Measurements from ENCODE around the gene ATCAY.

The ATCAY gene

DNA sequence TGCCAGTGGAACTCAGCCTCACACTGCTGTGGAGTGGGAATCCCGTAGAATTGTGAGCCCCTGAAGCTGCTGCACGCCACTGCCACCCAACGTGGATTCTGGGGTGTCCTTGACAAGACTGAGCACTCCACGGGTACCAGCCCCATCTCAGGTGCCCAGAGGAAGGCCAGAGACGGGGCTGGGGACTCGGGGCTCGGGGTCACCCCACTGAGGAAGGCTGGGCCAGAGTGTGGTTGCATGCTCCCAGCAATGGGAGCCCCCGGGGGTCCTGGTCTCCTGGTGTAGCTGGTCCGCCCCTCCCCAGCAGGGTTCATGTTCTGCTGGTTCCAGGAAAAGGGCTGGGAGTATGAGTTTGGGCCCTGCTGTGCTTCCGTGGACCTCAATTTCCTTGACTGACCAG is 75.2 kb downstream of the ATCAY start:
- H3K4me2 ChIP-seq (ENCODE audit: low read length), result no peak overlapping the region
- no peak overlapping the region for H2AFZ ChIP-seq
- H3K9ac ChIP-seq, result no peak overlapping the region
- no peaks in the 10 kb centered on the region for H3K27me3 ChIP-seq (ENCODE audit: control insufficient read depth, insufficient read depth, low read length)
- H3K36me3 ChIP-seq (ENCODE audit: control insufficient read depth, insufficient read depth, low read length), result no peaks in the 10 kb centered on the region
- H3K4me3 ChIP-seq (ENCODE audit: low read depth, low read length), result no peak overlapping the region
- H3K9me3 ChIP-seq (ENCODE audit: control insufficient read depth, low read length), result no peaks in the 10 kb centered on the region
- no peaks in the 10 kb centered on the region for H3K4me1 ChIP-seq
- H3K79me2 ChIP-seq, result no peaks in the 10 kb centered on the region
- no peak for TF ChIP-seq CTCF (IDR thresholded peaks at IDR 0.05)
- no peak overlapping the region for H3K27ac ChIP-seq

DNA sequence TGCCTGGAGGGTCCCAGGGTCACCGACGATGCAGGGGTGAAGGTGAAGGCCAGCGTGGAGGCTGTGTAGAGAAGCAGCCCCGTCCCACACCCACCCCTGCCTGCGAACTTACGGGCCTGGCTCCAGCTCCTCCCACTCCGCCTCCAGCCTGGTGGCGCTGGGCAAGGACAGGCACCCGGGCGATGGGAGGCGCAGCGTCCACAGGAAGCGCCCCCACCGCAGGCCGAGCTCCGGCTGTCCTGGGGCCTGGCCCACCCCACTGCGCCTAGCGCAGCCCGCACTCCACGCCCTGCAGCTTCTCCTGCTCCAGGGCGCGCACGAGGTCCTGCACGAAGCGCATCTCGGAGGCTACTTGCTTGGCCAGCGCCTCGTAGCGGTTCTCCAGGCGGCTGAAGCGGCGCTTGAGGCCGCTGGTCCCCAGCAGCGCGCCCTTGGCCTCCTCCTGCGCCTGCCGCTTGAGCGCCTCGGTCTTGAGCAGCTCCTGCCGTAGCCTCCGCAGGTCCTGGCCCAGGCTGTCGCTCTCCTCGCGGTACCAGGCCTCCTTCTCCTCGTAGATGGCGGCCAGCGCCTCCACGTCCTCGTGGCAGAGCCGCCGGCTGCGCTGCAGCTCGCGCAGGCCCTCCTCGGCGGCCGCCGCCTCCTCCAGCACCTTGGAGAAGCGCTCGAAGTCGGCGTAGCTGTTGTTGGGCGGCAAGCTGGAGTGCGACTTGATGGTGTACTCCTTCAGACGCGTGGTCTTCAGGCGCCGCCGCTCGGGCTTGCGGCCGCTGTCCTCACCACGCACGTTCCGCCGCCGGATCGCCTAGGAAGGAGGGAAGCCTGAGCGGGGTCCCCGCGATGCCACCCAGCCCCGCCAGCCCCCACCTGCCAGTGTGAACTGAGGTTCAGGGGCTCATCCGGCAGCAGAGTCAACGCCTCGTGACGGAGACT is 78.6 kb downstream of the ATCAY start:
- Histone ChIP-seq H3K27me3 (ENCODE audit: control insufficient read depth, insufficient read depth, low read length) (no peaks in the 10 kb centered on the region), H3K4me2 (ENCODE audit: low read length) (no peak overlapping the region), H3K36me3 (ENCODE audit: control insufficient read depth, insufficient read depth, low read length) (no peaks in the 10 kb centered on the region), H2AFZ (no peak overlapping the region), H3K9me3 (ENCODE audit: control insufficient read depth, low read length) (no peaks in the 10 kb centered on the region), H3K27ac (no peak overlapping the region), H3K9ac (no peak overlapping the region), H3K79me2 (no peaks in the 10 kb centered on the region), H3K4me3 (ENCODE audit: low read depth, low read length) (no peak overlapping the region), H3K4me1 (no peaks in the 10 kb centered on the region)
- no peak for TF ChIP-seq CTCF (IDR thresholded peaks at IDR 0.05)

DNA sequence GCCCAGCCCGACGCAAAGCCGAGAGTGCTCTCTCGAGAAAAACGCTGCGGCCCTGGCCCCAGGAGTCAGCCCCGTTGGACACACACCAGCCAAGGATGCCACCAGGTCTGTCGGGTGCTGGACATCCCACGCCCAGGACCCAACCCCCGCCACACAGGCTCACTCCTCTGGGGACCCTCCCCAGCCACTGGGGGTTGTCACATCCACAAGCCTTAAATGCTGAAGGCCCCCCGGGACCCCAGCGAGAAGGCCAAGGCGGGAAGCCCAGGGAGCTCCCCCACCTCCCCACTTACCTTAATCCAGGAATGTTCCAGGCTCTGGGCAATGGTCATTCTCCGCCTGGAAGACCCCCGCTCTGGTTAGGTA is 79.3 kb downstream of the ATCAY start:
- no peak for TF ChIP-seq CTCF (IDR thresholded peaks at IDR 0.05)
- Histone ChIP-seq H3K27me3 (ENCODE audit: control insufficient read depth, insufficient read depth, low read length) (no peaks in the 10 kb centered on the region), H3K79me2 (no peaks in the 10 kb centered on the region), H3K27ac (no peak overlapping the region), H3K9ac (no peak overlapping the region), H2AFZ (no peak overlapping the region), H3K4me1 (no peaks in the 10 kb centered on the region), H3K9me3 (ENCODE audit: control insufficient read depth, low read length) (no peaks in the 10 kb centered on the region), H3K4me3 (ENCODE audit: low read depth, low read length) (no peak overlapping the region), H3K36me3 (ENCODE audit: control insufficient read depth, insufficient read depth, low read length) (no peaks in the 10 kb centered on the region), H3K4me2 (ENCODE audit: low read length) (no peak overlapping the region)

DNA sequence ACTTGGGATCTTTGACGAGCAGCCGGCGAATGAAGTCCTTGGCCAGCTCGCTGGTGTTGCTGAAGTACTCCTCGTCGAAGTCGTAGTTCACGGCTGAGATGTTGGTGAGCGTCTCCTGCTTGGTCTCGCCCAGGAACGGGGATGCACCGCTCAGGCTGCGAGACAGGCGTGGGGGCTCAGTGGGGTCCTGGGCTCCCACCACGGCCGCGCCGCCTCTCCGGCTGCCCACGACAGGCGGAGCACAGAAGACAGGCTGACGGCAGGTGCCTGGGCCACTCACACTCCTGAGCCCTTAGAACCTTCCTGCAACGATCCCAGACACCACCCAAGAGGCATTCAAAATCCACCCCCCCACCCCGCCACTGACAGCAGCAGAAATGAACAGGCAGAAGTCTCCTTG is 80.5 kb downstream of the ATCAY start:
- no peak for TF ChIP-seq CTCF (IDR thresholded peaks at IDR 0.05)
- peaks cover 6% of the 10 kb centered on the region for H3K79me2 ChIP-seq
- no peak overlapping the region for H3K9ac ChIP-seq
- H3K4me2 ChIP-seq (ENCODE audit: low read length), result no peak overlapping the region
- H3K36me3 ChIP-seq (ENCODE audit: control insufficient read depth, insufficient read depth, low read length), result no peaks in the 10 kb centered on the region
- H3K4me3 ChIP-seq (ENCODE audit: low read depth, low read length), result no peak overlapping the region
- H2AFZ ChIP-seq, result no peak overlapping the region
- no peaks in the 10 kb centered on the region for H3K27me3 ChIP-seq (ENCODE audit: control insufficient read depth, insufficient read depth, low read length)
- no peak overlapping the region for H3K27ac ChIP-seq
- no peaks in the 10 kb centered on the region for H3K4me1 ChIP-seq
- no peaks in the 10 kb centered on the region for H3K9me3 ChIP-seq (ENCODE audit: control insufficient read depth, low read length)

All from parathyroid adenoma (tissue), 2 donors.